ENCODE measurements around the gene PTPN14. TPM values are rescaled to one million over a fixed set of nuclear protein-coding genes. Genes with fewer than 3 reads are reported as not detected.

The PTPN14 gene
- total RNA-seq, 1 experiment from 2014 or later: 243 TPM

- H3K9me3 Mint-ChIP-seq (ENCODE audit: unreplicated experiment): no peaks in the 10 kb centered on the region
- no peak for TF ChIP-seq CTCF (IDR thresholded peaks at IDR 0.05; ENCODE audit: unreplicated experiment)
- H3K27me3 Mint-ChIP-seq (ENCODE audit: insufficient read depth, unreplicated experiment): no peaks in the 10 kb centered on the region
- intact Hi-C loops (cut with micrococcal nuclease): no loop called here
- POLR2A ChIA-PET: interaction anchor here (0.9 to 2.5 kb wide), 6 partner anchors 10 to 205 kb away, joined by 3 to 10 read pairs (median 4); no protein-coding TSS in a partner anchor
- no peak overlapping the region for H3K4me3 Mint-ChIP-seq (ENCODE audit: unreplicated experiment)
- CTCF ChIA-PET: interaction anchor here (0.7 to 3.6 kb wide), 8 partner anchors 9 to 212 kb away, joined by 3 to 22 read pairs (median 4); no protein-coding TSS in a partner anchor
- no TSS peak for BruUV-seq (replicated peaks)
- DNase-seq (ENCODE audit: unreplicated experiment): no peak
- H3K4me1 Mint-ChIP-seq (ENCODE audit: insufficient read depth, unreplicated experiment): peaks cover 11% of the 10 kb centered on the region
- H3K27ac Mint-ChIP-seq (ENCODE audit: low read depth, unreplicated experiment): no peak overlapping the region
- peaks cover 100% of the 10 kb centered on the region for H3K36me3 Mint-ChIP-seq (ENCODE audit: insufficient read depth, unreplicated experiment)
Observed at GRCh38 chr1:214379236-214379970, 172.0 kb downstream of the PTPN14 start.

GRCh38 chr1:214378492-214378891 lies 172.9 kb downstream of the PTPN14 start:
- ChIA-PET POLR2A (interaction anchor here (0.9 kb wide), 2 partner anchors 206 to 217 kb away, joined by 3 to 4 read pairs; no protein-coding TSS in a partner anchor), CTCF (interaction anchor here (0.5 to 3.1 kb wide), 7 partner anchors 11 to 214 kb away, joined by 3 to 22 read pairs (median 3); no protein-coding TSS in a partner anchor)
- H3K27ac Mint-ChIP-seq (ENCODE audit: low read depth, unreplicated experiment): peak overlapping the region; percentile 47
- H3K4me3 Mint-ChIP-seq (ENCODE audit: unreplicated experiment): no peak overlapping the region
- H3K27me3 Mint-ChIP-seq (ENCODE audit: insufficient read depth, unreplicated experiment): no peaks in the 10 kb centered on the region
- H3K4me1 Mint-ChIP-seq (ENCODE audit: insufficient read depth, unreplicated experiment): peaks cover 11% of the 10 kb centered on the region
- no peaks in the 10 kb centered on the region for H3K9me3 Mint-ChIP-seq (ENCODE audit: unreplicated experiment)
- DNase-seq (ENCODE audit: unreplicated experiment): no peak
- H3K36me3 Mint-ChIP-seq (ENCODE audit: insufficient read depth, unreplicated experiment): peaks cover 100% of the 10 kb centered on the region
- no peak for TF ChIP-seq CTCF (IDR thresholded peaks at IDR 0.05; ENCODE audit: unreplicated experiment)
- no TSS peak for BruUV-seq (replicated peaks)
- intact Hi-C loops (cut with micrococcal nuclease): no loop called here

- CTCF ChIA-PET: interaction anchor here (0.7 to 3.0 kb wide), 5 partner anchors 11 to 215 kb away, joined by 3 to 18 read pairs (median 3); no protein-coding TSS in a partner anchor
- no peaks in the 10 kb centered on the region for H3K27me3 Mint-ChIP-seq (ENCODE audit: insufficient read depth, unreplicated experiment)
- H3K27ac Mint-ChIP-seq (ENCODE audit: low read depth, unreplicated experiment): peak overlapping the region; percentile 47
- peaks cover 100% of the 10 kb centered on the region for H3K36me3 Mint-ChIP-seq (ENCODE audit: insufficient read depth, unreplicated experiment)
- no peaks in the 10 kb centered on the region for H3K9me3 Mint-ChIP-seq (ENCODE audit: unreplicated experiment)
- intact Hi-C loops (cut with micrococcal nuclease): no loop called here
- no peak overlapping the region for H3K4me3 Mint-ChIP-seq (ENCODE audit: unreplicated experiment)
- BruUV-seq (replicated peaks): no TSS peak
- H3K4me1 Mint-ChIP-seq (ENCODE audit: insufficient read depth, unreplicated experiment): peaks cover 11% of the 10 kb centered on the region
- DNase-seq (ENCODE audit: unreplicated experiment): no peak
- POLR2A ChIA-PET: interaction anchor here (0.7 to 3.3 kb wide), 4 partner anchors 9 to 225 kb away, joined by 3 to 17 read pairs (median 4); partner anchors contain the start of gene CENPF
- TF ChIP-seq CTCF (IDR thresholded peaks at IDR 0.05; ENCODE audit: unreplicated experiment): no peak
Observed at GRCh38 chr1:214377886-214378285, 173.5 kb downstream of the PTPN14 start.

- intact Hi-C loops (cut with micrococcal nuclease): no loop called here
- CTCF ChIA-PET: interaction anchor here (0.8 to 3.0 kb wide), 7 partner anchors 10 to 314 kb away, joined by 3 to 18 read pairs (median 3); no protein-coding TSS in a partner anchor
- H3K36me3 Mint-ChIP-seq (ENCODE audit: insufficient read depth, unreplicated experiment): peaks cover 100% of the 10 kb centered on the region
- H3K4me1 Mint-ChIP-seq (ENCODE audit: insufficient read depth, unreplicated experiment): peaks cover 11% of the 10 kb centered on the region
- no peaks in the 10 kb centered on the region for H3K9me3 Mint-ChIP-seq (ENCODE audit: unreplicated experiment)
- POLR2A ChIA-PET: interaction anchor here (0.7 to 3.3 kb wide), 3 partner anchors 10 to 225 kb away, joined by 3 to 17 read pairs (median 4); partner anchors contain the start of gene CENPF
- no TSS peak for BruUV-seq (replicated peaks)
- no peaks in the 10 kb centered on the region for H3K27me3 Mint-ChIP-seq (ENCODE audit: insufficient read depth, unreplicated experiment)
- H3K27ac Mint-ChIP-seq (ENCODE audit: low read depth, unreplicated experiment): peak overlapping the region; percentile 47
- DNase-seq (ENCODE audit: unreplicated experiment): no peak
- no peak for TF ChIP-seq CTCF (IDR thresholded peaks at IDR 0.05; ENCODE audit: unreplicated experiment)
- H3K4me3 Mint-ChIP-seq (ENCODE audit: unreplicated experiment): no peak overlapping the region
Observed at GRCh38 chr1:214377485-214377884, 173.9 kb downstream of the PTPN14 start.

Measured in MCF 10A (cell line).